HEK293 (cell line): ENCODE results near the gene ITGA3.
A peak's percentile ranks its signal among the peaks of the same experiment; 100 is the strongest.

Source experiments
- CTCF ChIA-PET: fragments of 350-600 bp; formaldehyde crosslinking; extraction: SDS; loops from one replicate; lab custom pipeline; 2021; ENCODE audit warnings: antibody characterized with exemption; lab: Yijun Ruan, JAX
- POLR2A ChIA-PET: fragments of 300-600 bp; formaldehyde crosslinking; extraction: SDS; loops from one replicate; lab custom pipeline; 2020; ENCODE audit warnings: antibody characterized with exemption, inconsistent platforms; lab: Yijun Ruan, JAX
- H3K27ac ChIP-seq: fragments of 200-500 bp; sonication (Bioruptor generic); 2 replicates; pipeline ENCODE4 v1.5.1; 2014; ENCODE audit warnings: low read depth, low read length, control low read depth, inconsistent platforms; ENCODE audit errors: extremely low read depth
- H3K36me3 ChIP-seq, 2 experiments: fragments of 200-500 bp in 1 of 2; sonication (Bioruptor generic) in 1 of 2; 1 replicate in 1 of 2; 2 replicates in 1 of 2; pipeline ENCODE4 v1.5.1; 2014 to 2017; ENCODE audit warnings: inconsistent platforms in 2 of 2, low read length in 2 of 2; ENCODE audit not compliant: control insufficient read depth in 2 of 2, insufficient read depth in 1 of 2
- H3K4me1 ChIP-seq: fragments of 200-500 bp; sonication (Bioruptor generic); 2 replicates; pipeline ENCODE4 v1.5.1; 2014; ENCODE audit warnings: mild to moderate bottlenecking, low read length, inconsistent platforms; ENCODE audit not compliant: control insufficient read depth, insufficient read depth
- H3K4me3 ChIP-seq: 2 replicates; pipeline ENCODE4 v1.5.1; 2011; ENCODE audit warnings: low read depth, mild to moderate bottlenecking, control low read depth, low read length, moderate library complexity
- H3K9me3 ChIP-seq: fragments of 200-500 bp; sonication (Bioruptor generic); 2 replicates; pipeline ENCODE4 v1.5.1; 2014; ENCODE audit warnings: low read depth, low read length, inconsistent platforms; ENCODE audit not compliant: control insufficient read depth, insufficient read depth
- FEZF1 ChIP-seq: fragments of 450-650 bp; formaldehyde crosslinking; IDR thresholded peaks from 2 replicates; pipeline ENCODE4 v1.5.1; 2016; ENCODE audit warnings: missing biosample characterization, missing genetic modification characterization
- ZBTB17 ChIP-seq: fragments of 450-650 bp; formaldehyde crosslinking; IDR thresholded peaks from 2 replicates; pipeline ENCODE4 v1.5.1; 2016; ENCODE audit warnings: missing biosample characterization, missing genetic modification characterization
- ZBTB21 ChIP-seq: fragments of 450-650 bp; formaldehyde crosslinking; IDR thresholded peaks from 2 replicates; pipeline ENCODE4 v1.5.1; 2017; ENCODE audit warnings: missing biosample characterization, missing genetic modification characterization
- ZFP3 ChIP-seq: fragments of 450-650 bp; formaldehyde crosslinking; IDR thresholded peaks from 2 replicates; pipeline ENCODE4 v1.5.1; 2016; ENCODE audit warnings: low read depth, missing biosample characterization, missing genetic modification characterization
- ZIC2 ChIP-seq: fragments of 450-650 bp; formaldehyde crosslinking; IDR thresholded peaks from 2 replicates; pipeline ENCODE4 v1.5.1; 2016; ENCODE audit warnings: missing biosample characterization, missing genetic modification characterization
- ZNF2 ChIP-seq: fragments of 450-650 bp; formaldehyde crosslinking; IDR thresholded peaks from 2 replicates; pipeline ENCODE4 v1.5.1; 2016; ENCODE audit warnings: missing biosample characterization, missing genetic modification characterization
- ZNF202 ChIP-seq: fragments of 450-650 bp; formaldehyde crosslinking; IDR thresholded peaks from 2 replicates; pipeline ENCODE4 v1.5.1; 2016; ENCODE audit warnings: missing biosample characterization, missing genetic modification characterization, borderline replicate concordance
- ZNF335 ChIP-seq: fragments of 450-650 bp; formaldehyde crosslinking; conservative IDR thresholded peaks from 2 replicates; pipeline ENCODE4 v1.5.1; 2016; ENCODE audit warnings: missing biosample characterization, missing genetic modification characterization
- ZNF341 ChIP-seq: fragments of 450-650 bp; formaldehyde crosslinking; IDR thresholded peaks from 2 replicates; pipeline ENCODE4; 2016; ENCODE audit warnings: low read depth, missing biosample characterization, missing genetic modification characterization
- ZNF530 ChIP-seq: fragments of 450-650 bp; formaldehyde crosslinking; IDR thresholded peaks from 2 replicates; pipeline ENCODE4 v1.5.1; 2016; ENCODE audit warnings: low read depth, missing biosample characterization, missing genetic modification characterization
- ZNF544 ChIP-seq: fragments of 450-650 bp; formaldehyde crosslinking; IDR thresholded peaks from 2 replicates; pipeline ENCODE4 v1.5.0; 2017; ENCODE audit warnings: missing biosample characterization, missing genetic modification characterization
- ZNF596 ChIP-seq: fragments of 450-650 bp; IDR thresholded peaks from 2 replicates; pipeline ENCODE4 v1.5.0; 2018; ENCODE audit warnings: missing biosample characterization, mild to moderate bottlenecking, missing genetic modification characterization, moderate library complexity
- ZNF654 ChIP-seq: fragments of 450-650 bp; formaldehyde crosslinking; IDR thresholded peaks from 2 replicates; pipeline ENCODE4 v1.5.1; 2016; ENCODE audit warnings: low read depth, missing biosample characterization, missing genetic modification characterization
- ZNF664 ChIP-seq: fragments of 450-650 bp; formaldehyde crosslinking; IDR thresholded peaks from 2 replicates; pipeline ENCODE4 v1.5.1; 2016; ENCODE audit warnings: missing biosample characterization, missing genetic modification characterization
- ZNF76 ChIP-seq: fragments of 450-650 bp; formaldehyde crosslinking; IDR thresholded peaks from 2 replicates; pipeline ENCODE4; 2016; ENCODE audit warnings: low read depth, missing biosample characterization, missing genetic modification characterization, borderline replicate concordance
- ZNF843 ChIP-seq: fragments of 450-650 bp; formaldehyde crosslinking; IDR thresholded peaks from 2 replicates; pipeline ENCODE4 v1.5.1; 2016; ENCODE audit warnings: missing biosample characterization, missing genetic modification characterization
- TF ChIP-seq, protein P1 (sequence below): fragments of 450-650 bp; formaldehyde crosslinking; IDR thresholded peaks from 2 replicates; pipeline ENCODE4 v1.5.1; 2016; ENCODE audit warnings: missing biosample characterization, missing genetic modification characterization
- TF ChIP-seq, protein P2 (sequence below): fragments of 450-650 bp; formaldehyde crosslinking; IDR thresholded peaks from 2 replicates; pipeline ENCODE4 v1.5.1; 2017; ENCODE audit warnings: missing biosample characterization, mild to moderate bottlenecking, missing genetic modification characterization, moderate library complexity
- TF ChIP-seq, protein P3 (sequence below): fragments of 450-650 bp; formaldehyde crosslinking; IDR thresholded peaks from 2 replicates; pipeline ENCODE4 v1.5.1; 2016; ENCODE audit warnings: missing biosample characterization, missing genetic modification characterization

The ITGA3 gene

DNA sequence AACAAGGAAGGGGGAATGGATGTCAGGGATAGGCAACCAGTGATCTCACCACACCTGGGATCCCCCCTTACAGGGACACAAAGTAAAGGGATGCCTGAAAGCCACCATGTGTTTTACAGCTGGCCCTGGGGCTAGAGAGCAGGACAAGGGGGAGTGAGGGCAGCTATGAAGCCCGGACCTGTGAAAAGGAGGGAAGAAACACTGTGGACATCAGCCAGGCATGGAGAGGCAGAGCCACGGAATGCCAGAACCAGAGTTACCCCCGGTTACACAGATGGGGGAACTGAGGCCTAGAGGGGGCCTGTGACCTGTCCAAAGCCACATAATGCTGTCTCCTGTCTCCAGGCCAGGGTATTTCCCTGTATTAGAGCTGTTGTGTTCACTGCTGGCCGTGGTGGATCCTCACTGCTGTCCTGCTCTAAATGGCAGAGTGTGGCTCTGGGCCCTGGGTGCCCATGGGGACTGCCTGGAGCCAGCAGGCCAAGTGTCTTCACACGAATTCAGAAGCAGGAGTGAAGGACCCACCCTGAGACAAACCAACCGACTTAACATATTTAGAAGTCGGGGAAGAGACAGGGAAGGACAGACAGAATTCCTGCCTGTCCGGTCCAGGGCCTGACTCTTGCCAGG is 29.7 kb upstream of the ITGA3 start (continued):
- TF ChIP-seq ZNF530 (tag by site-specific recombination) (no peak), FEZF1 (tag by site-specific recombination) (no peak)

GRCh38 chr17:50026837-50027171 is 29.1 kb upstream of the ITGA3 start:
- ChIA-PET POLR2A (no interaction called here), CTCF (interaction anchor here (0.6 to 8.9 kb wide), 23 partner anchors 9 to 418 kb away, joined by 3 to 171 read pairs (median 4); partner anchors contain the start of genes ITGA3 and PDK2)
- TF ChIP-seq, protein P1, sequence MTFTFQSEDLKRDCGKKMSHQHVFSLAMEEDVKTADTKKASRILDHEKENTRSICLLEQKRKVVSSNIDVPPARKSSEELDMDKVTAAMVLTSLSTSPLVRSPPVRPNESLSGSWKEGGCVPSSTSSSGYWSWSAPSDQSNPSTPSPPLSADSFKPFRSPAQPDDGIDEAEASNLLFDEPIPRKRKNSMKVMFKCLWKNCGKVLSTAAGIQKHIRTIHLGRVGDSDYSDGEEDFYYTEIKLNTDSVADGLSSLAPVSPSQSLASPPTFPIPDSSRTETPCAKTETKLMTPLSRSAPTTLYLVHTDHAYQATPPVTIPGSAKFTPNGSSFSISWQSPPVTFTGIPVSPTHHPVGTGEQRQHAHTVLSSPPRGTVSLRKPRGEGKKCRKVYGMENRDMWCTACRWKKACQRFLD (tag by site-specific recombination): no peak
- TF ChIP-seq, protein P2, sequence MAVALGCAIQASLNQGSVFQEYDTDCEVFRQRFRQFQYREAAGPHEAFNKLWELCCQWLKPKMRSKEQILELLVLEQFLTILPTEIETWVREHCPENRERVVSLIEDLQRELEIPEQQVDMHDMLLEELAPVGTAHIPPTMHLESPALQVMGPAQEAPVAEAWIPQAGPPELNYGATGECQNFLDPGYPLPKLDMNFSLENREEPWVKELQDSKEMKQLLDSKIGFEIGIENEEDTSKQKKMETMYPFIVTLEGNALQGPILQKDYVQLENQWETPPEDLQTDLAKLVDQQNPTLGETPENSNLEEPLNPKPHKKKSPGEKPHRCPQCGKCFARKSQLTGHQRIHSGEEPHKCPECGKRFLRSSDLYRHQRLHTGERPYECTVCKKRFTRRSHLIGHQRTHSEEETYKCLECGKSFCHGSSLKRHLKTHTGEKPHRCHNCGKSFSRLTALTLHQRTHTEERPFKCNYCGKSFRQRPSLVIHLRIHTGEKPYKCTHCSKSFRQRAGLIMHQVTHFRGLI (tag by site-specific recombination): 0 out of 2 replicates have a peak, but pooled peaks have one; percentile 13
- TF ChIP-seq, protein P3, sequence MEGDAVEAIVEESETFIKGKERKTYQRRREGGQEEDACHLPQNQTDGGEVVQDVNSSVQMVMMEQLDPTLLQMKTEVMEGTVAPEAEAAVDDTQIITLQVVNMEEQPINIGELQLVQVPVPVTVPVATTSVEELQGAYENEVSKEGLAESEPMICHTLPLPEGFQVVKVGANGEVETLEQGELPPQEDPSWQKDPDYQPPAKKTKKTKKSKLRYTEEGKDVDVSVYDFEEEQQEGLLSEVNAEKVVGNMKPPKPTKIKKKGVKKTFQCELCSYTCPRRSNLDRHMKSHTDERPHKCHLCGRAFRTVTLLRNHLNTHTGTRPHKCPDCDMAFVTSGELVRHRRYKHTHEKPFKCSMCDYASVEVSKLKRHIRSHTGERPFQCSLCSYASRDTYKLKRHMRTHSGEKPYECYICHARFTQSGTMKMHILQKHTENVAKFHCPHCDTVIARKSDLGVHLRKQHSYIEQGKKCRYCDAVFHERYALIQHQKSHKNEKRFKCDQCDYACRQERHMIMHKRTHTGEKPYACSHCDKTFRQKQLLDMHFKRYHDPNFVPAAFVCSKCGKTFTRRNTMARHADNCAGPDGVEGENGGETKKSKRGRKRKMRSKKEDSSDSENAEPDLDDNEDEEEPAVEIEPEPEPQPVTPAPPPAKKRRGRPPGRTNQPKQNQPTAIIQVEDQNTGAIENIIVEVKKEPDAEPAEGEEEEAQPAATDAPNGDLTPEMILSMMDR: peak; percentile 53
- TF ChIP-seq ZNF654 (tag by site-specific recombination): peak; percentile 63
- TF ChIP-seq ZNF202 (tag by site-specific recombination): no peak
- no peak for TF ChIP-seq ZNF664 (tag by site-specific recombination)
- no peak for TF ChIP-seq ZNF544 (tag by site-specific recombination)
- no peak for TF ChIP-seq ZNF76 (tag by site-specific recombination)
- 0 out of 2 replicates have a peak, but pooled peaks have one; percentile 20 for TF ChIP-seq ZNF341
- peak; percentile 79 for TF ChIP-seq ZBTB17
- no peak for TF ChIP-seq ZBTB21 (tag by site-specific recombination)
- no peak for TF ChIP-seq ZNF596 (tag by site-specific recombination)
- TF ChIP-seq ZFP3 (tag by site-specific recombination): no peak
- no peak for TF ChIP-seq ZNF2
- TF ChIP-seq ZNF335: 0 out of 2 replicates have a peak, but pooled peaks have one; percentile 26
- Histone ChIP-seq H3K4me1 (no peaks in the 10 kb centered on the region), H3K36me3 (no peaks in the 10 kb centered on the region), H3K4me3 (no peak overlapping the region), H3K27ac (no peak overlapping the region), H3K9me3 (no peaks in the 10 kb centered on the region)

DNA sequence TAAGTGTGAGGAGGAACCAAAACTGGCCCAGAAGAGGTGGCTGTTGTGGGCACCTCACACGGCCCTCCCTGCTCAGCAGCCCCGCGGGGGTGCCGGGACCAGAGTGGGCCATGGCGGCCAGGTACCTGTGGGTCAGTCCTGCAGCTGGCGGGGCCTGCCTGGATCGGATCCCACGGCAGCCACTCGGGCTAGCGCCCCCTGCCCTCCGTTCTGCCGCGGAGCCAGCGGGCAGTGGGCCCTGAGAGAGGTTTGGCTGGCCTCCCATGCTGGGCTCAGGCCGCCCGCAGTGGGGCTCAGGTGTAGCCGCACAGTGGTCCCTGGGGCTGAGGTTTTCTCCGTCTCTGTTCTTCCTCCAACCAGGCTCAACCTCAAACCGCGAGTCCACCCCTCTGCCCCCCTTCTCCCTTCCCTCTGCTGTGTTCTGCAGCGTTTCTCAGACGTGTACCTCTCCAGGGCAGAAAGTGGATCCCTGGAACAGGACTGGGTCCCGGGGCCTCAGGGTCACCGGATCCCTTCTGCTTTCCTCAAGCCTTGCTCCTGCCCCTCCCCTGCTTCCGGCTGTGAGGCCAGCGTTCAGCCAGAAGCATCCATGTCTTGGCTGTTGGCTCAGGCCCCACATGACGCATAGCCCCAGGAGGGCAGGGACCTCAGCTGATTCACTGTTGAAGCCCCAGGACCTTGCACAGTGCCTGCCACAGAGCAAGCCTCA is 28.6 kb upstream of the ITGA3 start:
- Histone ChIP-seq H3K4me3 (peak overlapping the region; percentile 11), H3K4me1 (no peaks in the 10 kb centered on the region)
- POLR2A ChIA-PET: no interaction called here
- peak; percentile 37; the same call in 1 of the 2 replicates for TF ChIP-seq ZIC2 (tag by site-specific recombination)
- no peak for TF ChIP-seq ZNF843 (tag by site-specific recombination)
- TF ChIP-seq, protein P2 (tag by site-specific recombination): 0 out of 2 replicates have a peak, but pooled peaks have one; percentile 1
- TF ChIP-seq, all 188 proteins: peak for 2
- Histone ChIP-seq H3K27ac (no peak overlapping the region), H3K9me3 (no peaks in the 10 kb centered on the region), H3K36me3 (no peaks in the 10 kb centered on the region)
- CTCF ChIA-PET: interaction anchor here (0.6 to 8.9 kb wide), 23 partner anchors 9 to 1619 kb away, joined by 3 to 171 read pairs (median 4); partner anchors contain the start of genes ITGA3 and PDK2
